ENCODE data around the gene AUTS2. TPM values are rescaled to one million over a fixed set of nuclear protein-coding genes. Genes with fewer than 3 reads are reported as not detected.

Gene AUTS2
- polyA plus RNA-seq, 1 donor (not counting 4 experiments of a cell fraction or from before 2014, with no cell fraction given): 4.7 TPM

DNA sequence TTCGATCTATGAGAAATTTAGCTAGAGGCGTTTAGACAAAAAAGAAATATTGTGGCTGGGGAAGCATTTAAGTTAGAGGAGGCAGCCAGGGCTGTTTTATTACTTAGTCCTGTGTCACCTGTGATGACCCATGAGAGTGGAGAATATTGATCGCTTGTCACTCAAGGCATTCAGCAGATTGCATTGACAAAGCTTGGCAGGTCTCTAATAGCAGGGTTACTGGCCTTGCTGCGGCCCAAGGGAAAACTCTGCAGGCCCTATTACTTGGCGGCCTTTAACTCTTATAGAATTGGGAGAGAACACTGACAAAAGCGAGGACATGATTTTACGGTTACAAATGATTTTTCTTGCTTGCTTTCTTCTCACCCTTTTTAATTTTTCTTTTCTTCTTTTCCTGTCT, 473.5 kb downstream of the AUTS2 start:
- H3K9ac ChIP-seq (ENCODE audit: control insufficient read depth, extremely low read depth, insufficient read depth, low read length): no peak overlapping the region
- no peaks in the 10 kb centered on the region for H3K36me3 ChIP-seq (ENCODE audit: control insufficient read depth in 2 of 2, extremely low read depth in 1 of 2, insufficient read depth in 2 of 2, low read length in 2 of 2)
- H3K4me2 ChIP-seq (ENCODE audit: control insufficient read depth, extremely low read depth, insufficient read depth, low read depth, low read length): no peak overlapping the region
- H2AFZ ChIP-seq (ENCODE audit: control insufficient read depth, low read length): no peak overlapping the region
- DNase-seq (ENCODE audit: low read depth, low spot score): no peak
- FAIRE-seq: no peak
- no peaks in the 10 kb centered on the region for H3K27me3 ChIP-seq (ENCODE audit: control insufficient read depth, extremely low read depth, insufficient read depth, low read length)
- TF ChIP-seq, protein P1, sequence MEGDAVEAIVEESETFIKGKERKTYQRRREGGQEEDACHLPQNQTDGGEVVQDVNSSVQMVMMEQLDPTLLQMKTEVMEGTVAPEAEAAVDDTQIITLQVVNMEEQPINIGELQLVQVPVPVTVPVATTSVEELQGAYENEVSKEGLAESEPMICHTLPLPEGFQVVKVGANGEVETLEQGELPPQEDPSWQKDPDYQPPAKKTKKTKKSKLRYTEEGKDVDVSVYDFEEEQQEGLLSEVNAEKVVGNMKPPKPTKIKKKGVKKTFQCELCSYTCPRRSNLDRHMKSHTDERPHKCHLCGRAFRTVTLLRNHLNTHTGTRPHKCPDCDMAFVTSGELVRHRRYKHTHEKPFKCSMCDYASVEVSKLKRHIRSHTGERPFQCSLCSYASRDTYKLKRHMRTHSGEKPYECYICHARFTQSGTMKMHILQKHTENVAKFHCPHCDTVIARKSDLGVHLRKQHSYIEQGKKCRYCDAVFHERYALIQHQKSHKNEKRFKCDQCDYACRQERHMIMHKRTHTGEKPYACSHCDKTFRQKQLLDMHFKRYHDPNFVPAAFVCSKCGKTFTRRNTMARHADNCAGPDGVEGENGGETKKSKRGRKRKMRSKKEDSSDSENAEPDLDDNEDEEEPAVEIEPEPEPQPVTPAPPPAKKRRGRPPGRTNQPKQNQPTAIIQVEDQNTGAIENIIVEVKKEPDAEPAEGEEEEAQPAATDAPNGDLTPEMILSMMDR (optimal IDR thresholded peaks at IDR 0.05 in 1 of 3, IDR thresholded peaks at IDR 0.05 in 1 of 3, conservative IDR thresholded peaks at IDR 0.05 in 1 of 3; ENCODE audit: extremely low read depth in 1 of 3, insufficient read depth in 2 of 3, low read length in 3 of 3): no peak
- no peak for TF ChIP-seq EZH2 (IDR thresholded peaks at IDR 0.05; ENCODE audit: low read length)
- no peaks in the 10 kb centered on the region for H3K9me3 ChIP-seq (ENCODE audit: control insufficient read depth, low read depth, low read length)
- dilution Hi-C loops (cut with MboI; ENCODE audit: extremely low pct_ligation_motif_present, low sequenced_read_pairs): no loop called here
- H3K4me3 ChIP-seq (ENCODE audit: control insufficient read depth in 2 of 3, extremely low read depth in 1 of 3, insufficient read depth in 2 of 3, low read depth in 1 of 3, low read length in 3 of 3): no peak overlapping the region
- H3K27ac ChIP-seq (ENCODE audit: control insufficient read depth, insufficient read depth, low read length): no peak overlapping the region
- H3K9me1 ChIP-seq (ENCODE audit: control insufficient read depth, extremely low read depth, insufficient read depth, low read length): no peaks in the 10 kb centered on the region
- H3K79me2 ChIP-seq (ENCODE audit: control insufficient read depth, insufficient read depth, low read length): no peaks in the 10 kb centered on the region
- no peaks in the 10 kb centered on the region for H4K20me1 ChIP-seq (ENCODE audit: control insufficient read depth, extremely low read depth, insufficient read depth, low read length)
- H3K4me1 ChIP-seq (ENCODE audit: control insufficient read depth, extremely low read depth, insufficient read depth, low read length): no peaks in the 10 kb centered on the region

DNA sequence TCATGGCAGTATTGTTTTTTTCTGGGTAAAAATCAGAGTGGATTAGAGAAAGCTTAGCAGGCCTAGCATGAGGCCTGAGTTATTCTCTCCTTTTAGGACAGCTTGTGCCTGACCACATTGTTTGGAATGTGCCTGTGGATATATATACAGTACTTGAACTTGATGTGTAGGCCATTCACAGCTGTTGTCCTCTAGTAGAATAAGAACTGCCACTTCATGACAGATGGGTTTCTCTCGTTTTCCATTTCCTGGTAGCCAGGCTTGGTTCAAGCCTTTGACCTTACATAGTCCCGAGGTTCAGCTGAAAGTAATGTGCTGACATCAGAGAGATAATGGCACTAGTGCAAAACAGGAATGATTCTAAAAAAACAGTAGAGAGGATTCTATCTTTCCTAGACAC, 473.9 kb downstream of the AUTS2 start:
- no peak for DNase-seq (ENCODE audit: low read depth, low spot score)
- no peaks in the 10 kb centered on the region for H3K27me3 ChIP-seq (ENCODE audit: control insufficient read depth, extremely low read depth, insufficient read depth, low read length)
- no peaks in the 10 kb centered on the region for H3K79me2 ChIP-seq (ENCODE audit: control insufficient read depth, insufficient read depth, low read length)
- FAIRE-seq: no peak
- no peak for TF ChIP-seq EZH2 (IDR thresholded peaks at IDR 0.05; ENCODE audit: low read length)
- TF ChIP-seq, protein P1 (optimal IDR thresholded peaks at IDR 0.05 in 1 of 3, IDR thresholded peaks at IDR 0.05 in 1 of 3, conservative IDR thresholded peaks at IDR 0.05 in 1 of 3; ENCODE audit: extremely low read depth in 1 of 3, insufficient read depth in 2 of 3, low read length in 3 of 3): no peak
- no peaks in the 10 kb centered on the region for H4K20me1 ChIP-seq (ENCODE audit: control insufficient read depth, extremely low read depth, insufficient read depth, low read length)
- no peak overlapping the region for H2AFZ ChIP-seq (ENCODE audit: control insufficient read depth, low read length)
- no peak overlapping the region for H3K27ac ChIP-seq (ENCODE audit: control insufficient read depth, insufficient read depth, low read length)
- no peaks in the 10 kb centered on the region for H3K4me1 ChIP-seq (ENCODE audit: control insufficient read depth, extremely low read depth, insufficient read depth, low read length)
- no peaks in the 10 kb centered on the region for H3K9me1 ChIP-seq (ENCODE audit: control insufficient read depth, extremely low read depth, insufficient read depth, low read length)
- H3K9me3 ChIP-seq (ENCODE audit: control insufficient read depth, low read depth, low read length): no peaks in the 10 kb centered on the region
- dilution Hi-C loops (cut with MboI; ENCODE audit: extremely low pct_ligation_motif_present, low sequenced_read_pairs): no loop called here
- H3K9ac ChIP-seq (ENCODE audit: control insufficient read depth, extremely low read depth, insufficient read depth, low read length): no peak overlapping the region
- H3K4me2 ChIP-seq (ENCODE audit: control insufficient read depth, extremely low read depth, insufficient read depth, low read depth, low read length): no peak overlapping the region
- H3K4me3 ChIP-seq (ENCODE audit: control insufficient read depth in 2 of 3, extremely low read depth in 1 of 3, insufficient read depth in 2 of 3, low read depth in 1 of 3, low read length in 3 of 3): no peak overlapping the region
- H3K36me3 ChIP-seq (ENCODE audit: control insufficient read depth in 2 of 2, extremely low read depth in 1 of 2, insufficient read depth in 2 of 2, low read length in 2 of 2): no peaks in the 10 kb centered on the region
